Psoas muscle (tissue), 8 donors: ENCODE data around the gene STIMATE. TPM values are rescaled to one million over a fixed set of nuclear protein-coding genes. Genes with fewer than 3 reads are reported as not detected.

ENCODE experiments used
- ATAC-seq, 4 donors: fragments of 200-7000 bp; cut with Tn5 transposase; one replicate each; pipeline ENCODE4 v1.9.1; 2020; ENCODE audit warnings: moderate library complexity in 3 of 4, mild to moderate bottlenecking in 2 of 4
- DNase-seq, 2 donors: peaks; one replicate each; pipeline ENCODE4 v3.0.0-alpha.2; 2020
- H3K27ac ChIP-seq: fragments of 200-600 bp; one replicate; pipeline ENCODE4 v1.8.0; 2022
- H3K27me3 ChIP-seq, 3 donors: fragments of 200-600 bp in 1 of 3; one replicate each; pipeline versions ENCODE4 v1.6.1 to v1.8.0; 2013 to 2022; ENCODE audit warnings: low read length in 2 of 3, mild to moderate bottlenecking in 2 of 3, moderate library complexity in 1 of 3; ENCODE audit not compliant: insufficient read depth in 3 of 3
- H3K36me3 ChIP-seq, 2 donors: fragments of 200-600 bp in 1 of 2; one replicate each; pipeline versions ENCODE4 v1.6.1 to v1.8.0; 2013 to 2022; ENCODE audit warnings: low read depth in 1 of 2, mild to moderate bottlenecking in 1 of 2, moderate library complexity in 1 of 2; ENCODE audit not compliant: insufficient read depth in 1 of 2
- H3K4me1 ChIP-seq: fragments of 200-600 bp; one replicate; pipeline ENCODE4 v1.8.0; 2022
- H3K4me3 ChIP-seq: fragments of 200-600 bp; one replicate; pipeline ENCODE4 v1.8.0; 2022; ENCODE audit warnings: mild to moderate bottlenecking
- H3K9me3 ChIP-seq: fragments of 200-600 bp; one replicate; pipeline ENCODE4 v1.8.0; 2022
- WGBS, 3 donors: extraction: QIAGEN DNeasy Blood & Tissue Kit; methylation state at CpG; one replicate each; pipeline versions ENCODE4 v1.1.6 to v1.1.7; 2013; 5-methylcytosine and 5-hydroxymethylcytosine counted together
- intact Hi-C, 2 donors: fragments of 100-400 bp; cut with DNase I; formaldehyde crosslinking; loops; one replicate each; pipeline versions ENCODE4 v1.11.0 to v1.14.2; 2022
- polyA plus RNA-seq, 3 donors: library from polyadenylated mRNA; stranded (reverse); fragments of 200-250 nt; gene quantifications; one replicate each; pipeline ENCODE4 v1.2.3, GENCODE V29; 2013
- total RNA-seq, 4 donors: library from RNA; stranded (reverse); fragmentation: NEBNext Ultra II Directional in 2 of 4; extraction: Animal tissue kit (Norgen Biotek cat#: 25700) in 2 of 4; gene quantifications; one replicate each; pipeline versions ENCODE4 v1.2.1 to v1.2.4, GENCODE V29; 2021 to 2023
- TF ChIP-seq, protein P1 (sequence below): fragments of 200-600 bp; IDR thresholded peaks from one replicate; pipeline ENCODE4 v1.8.0; 2022; ENCODE audit warnings: antibody characterized with exemption
- donor health status: healthy with polysubstance abuse.
- donor health status: DM: no; HTN: no; CAD: no; lungs with moderate emphysema.
- donor health status: Bipolar disorder and iron deficiency.
- donor health status: healthy.
- donor health status: DM: yes; HTN: yes; CAD: no.
- donor health status: DM: no; HTN: no; CAD: no.
- donor health status: DM: no; HTN: no; CAD: no.
- donor health status: DM: yes; HTN: yes; CAD: no.

The STIMATE gene
- total and polyA plus RNA-seq, 7 donors, result 3.5 to 22.3 (median 10.2) TPM

DNA sequence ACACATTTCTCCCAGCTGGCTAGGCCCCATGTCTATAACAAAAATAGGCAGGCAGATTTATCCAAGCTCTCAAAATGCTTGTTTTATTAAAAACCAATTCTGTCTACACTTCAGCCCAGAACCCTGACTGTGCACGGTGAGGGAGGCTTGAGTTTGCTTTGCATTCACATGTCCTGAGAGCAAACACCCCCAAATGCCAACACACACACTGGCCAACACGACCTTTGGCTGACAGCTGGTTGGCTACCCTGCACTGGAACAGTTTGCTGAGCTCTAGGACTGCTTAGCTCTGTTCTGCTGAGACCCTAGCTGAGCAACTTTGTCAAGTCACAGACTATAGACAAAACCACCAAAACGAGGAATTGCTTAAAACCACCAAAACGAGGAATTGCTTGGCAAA lies 3.6 kb downstream of the STIMATE start:
- H3K9me3 ChIP-seq, result no peaks in the 10 kb centered on the region
- ATAC-seq (peak in 3 of 4 donors; percentile 18 to 41 (median 31)), DNase-seq (no peak)
- H3K27me3 ChIP-seq, result no peaks in the 10 kb centered on the region
- peaks cover 46% of the 10 kb centered on the region for H3K4me1 ChIP-seq
- intact Hi-C loops, result loop anchor here (2.0 to 5.0 kb wide), 2 partner anchors 41 to 51 kb away; no protein-coding TSS in a partner anchor
- peak overlapping the region; percentile 57 for H3K4me3 ChIP-seq
- no peaks in the 10 kb centered on the region for H3K36me3 ChIP-seq
- WGBS, 3 donors, result 22 to 37% (median 24%) methylated on average over 4 of the region's 4 CpGs
- TF ChIP-seq, protein P1, sequence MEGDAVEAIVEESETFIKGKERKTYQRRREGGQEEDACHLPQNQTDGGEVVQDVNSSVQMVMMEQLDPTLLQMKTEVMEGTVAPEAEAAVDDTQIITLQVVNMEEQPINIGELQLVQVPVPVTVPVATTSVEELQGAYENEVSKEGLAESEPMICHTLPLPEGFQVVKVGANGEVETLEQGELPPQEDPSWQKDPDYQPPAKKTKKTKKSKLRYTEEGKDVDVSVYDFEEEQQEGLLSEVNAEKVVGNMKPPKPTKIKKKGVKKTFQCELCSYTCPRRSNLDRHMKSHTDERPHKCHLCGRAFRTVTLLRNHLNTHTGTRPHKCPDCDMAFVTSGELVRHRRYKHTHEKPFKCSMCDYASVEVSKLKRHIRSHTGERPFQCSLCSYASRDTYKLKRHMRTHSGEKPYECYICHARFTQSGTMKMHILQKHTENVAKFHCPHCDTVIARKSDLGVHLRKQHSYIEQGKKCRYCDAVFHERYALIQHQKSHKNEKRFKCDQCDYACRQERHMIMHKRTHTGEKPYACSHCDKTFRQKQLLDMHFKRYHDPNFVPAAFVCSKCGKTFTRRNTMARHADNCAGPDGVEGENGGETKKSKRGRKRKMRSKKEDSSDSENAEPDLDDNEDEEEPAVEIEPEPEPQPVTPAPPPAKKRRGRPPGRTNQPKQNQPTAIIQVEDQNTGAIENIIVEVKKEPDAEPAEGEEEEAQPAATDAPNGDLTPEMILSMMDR, result no peak
- peak overlapping the region; percentile 89 for H3K27ac ChIP-seq

DNA sequence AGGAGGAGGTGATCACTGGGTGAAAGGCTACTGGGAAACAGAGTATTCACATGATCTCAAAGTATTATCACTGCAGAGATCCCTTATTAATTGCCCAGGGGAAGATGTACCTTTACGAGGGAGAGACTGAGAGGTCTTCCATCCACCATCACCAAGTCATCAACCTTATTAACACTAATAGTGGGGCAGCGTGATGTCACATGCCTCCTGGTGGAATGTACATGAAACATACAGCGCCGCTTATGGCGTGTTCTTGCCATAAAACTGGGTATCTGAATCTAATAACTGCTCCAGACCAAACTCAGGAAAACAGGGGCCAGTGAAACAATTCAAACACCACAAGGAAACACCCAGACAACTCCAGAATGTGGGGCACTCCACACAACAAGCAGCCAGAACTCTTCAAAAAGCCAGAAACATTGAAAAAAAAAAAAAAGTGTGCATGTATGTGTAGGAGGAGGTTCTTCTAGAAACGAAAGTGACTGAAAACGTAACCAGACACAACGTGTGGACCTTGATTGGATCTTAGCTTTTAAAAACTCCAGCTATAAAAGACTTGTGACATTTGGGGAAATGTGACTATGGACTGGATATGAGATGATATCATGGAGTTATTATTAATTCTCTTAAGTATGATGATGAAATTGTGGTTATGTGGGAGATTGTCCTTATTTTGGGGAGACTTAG lies 4.6 kb downstream of the STIMATE start:
- H3K4me3 ChIP-seq, result peak overlapping the region; percentile 57
- WGBS, 3 donors, result 53 to 71% (median 53%) methylated on average over 8 of the region's 8 CpGs
- intact Hi-C loops, result loop anchor here (2.0 to 5.0 kb wide), 2 partner anchors 40 to 50 kb away; no protein-coding TSS in a partner anchor

GRCh38 chr3:52892290-52892624 lies 5.1 kb downstream of the STIMATE start:
- TF ChIP-seq, protein P1, result peak; percentile 31
- H3K4me3 ChIP-seq, result peak overlapping the region; percentile 57
- peak in 3 of 4 donors; percentile 31 to 59 (median 46) for ATAC-seq
- intact Hi-C loops, result loop anchor here (2.0 to 5.0 kb wide), 2 partner anchors 40 to 49 kb away; no protein-coding TSS in a partner anchor
- 30 to 59% (median 32%) methylated on average over 5 of the region's 5 CpGs for WGBS, 3 donors
- no peak for DNase-seq
- peak overlapping the region; percentile 89 for H3K27ac ChIP-seq
- H3K27me3 ChIP-seq, result no peaks in the 10 kb centered on the region
- no peaks in the 10 kb centered on the region for H3K36me3 ChIP-seq
- peaks cover 43% of the 10 kb centered on the region for H3K4me1 ChIP-seq
- H3K9me3 ChIP-seq, result no peaks in the 10 kb centered on the region

More for the DNA sequence above, 4.6 kb downstream of the STIMATE start:
- DNase-seq (no peak), ATAC-seq (peak in 3 of 4 donors; percentile 29 to 61 (median 54))
- Histone ChIP-seq H3K27me3 (no peaks in the 10 kb centered on the region), H3K9me3 (no peaks in the 10 kb centered on the region), H3K36me3 (no peaks in the 10 kb centered on the region), H3K27ac (peak overlapping the region; percentile 89), H3K4me1 (peaks cover 44% of the 10 kb centered on the region)
- TF ChIP-seq, protein P1, result no peak

GRCh38 chr3:52891615-52892081 lies 5.7 kb downstream of the STIMATE start:
- WGBS, 3 donors, result 54 to 75% (median 56%) methylated on average over 2 of the region's 2 CpGs
- TF ChIP-seq, protein P1, result no peak
- Histone ChIP-seq H3K9me3 (no peaks in the 10 kb centered on the region), H3K27ac (peak overlapping the region; percentile 89), H3K4me3 (peak overlapping the region; percentile 57), H3K27me3 (no peaks in the 10 kb centered on the region), H3K36me3 (no peaks in the 10 kb centered on the region), H3K4me1 (peaks cover 43% of the 10 kb centered on the region)
- intact Hi-C loops, result loop anchor here (2.0 to 5.0 kb wide), 2 partner anchors 39 to 49 kb away; no protein-coding TSS in a partner anchor
- ATAC-seq, result peak in 2 of 4 donors; percentile 11 to 16
- no peak for DNase-seq
